Activated CD8-positive, alpha-beta T cell treated with anti-CD3 and anti-CD28 coated beads for 36 hours (primary cell): ENCODE data around the gene CHST8. TPM values are rescaled to one million over a fixed set of nuclear protein-coding genes. Genes with fewer than 3 reads are reported as not detected.
"Not testable (repeated sequence)": the region's sequence is repeated elsewhere in the genome, so short reads cannot be mapped to it uniquely, and the experiment has no call there.

ENCODE experiments used
- ATAC-seq: fragments of 200-7000 bp; cut with Tn5 transposase; one replicate; pipeline ENCODE4 v1.10.0; 2021; ENCODE audit warnings: mild to moderate bottlenecking, moderate library complexity
- CTCF ChIA-PET: fragments of 350-600 bp; sonication (Branson Sonifier 250); formaldehyde crosslinking; loops from one replicate; lab custom pipeline; 2021; ENCODE audit warnings: antibody characterized with exemption; lab: Charles Lee
- POLR2A ChIA-PET: fragments of 350-600 bp; sonication (Branson Sonifier 250); formaldehyde crosslinking; loops from one replicate; lab custom pipeline; 2021; ENCODE audit warnings: antibody characterized with exemption; lab: Charles Lee
- DNase-seq: peaks from one replicate; pipeline ENCODE4 v3.0.0-alpha.2; 2020
- H3K27ac Mint-ChIP-seq: one replicate; pipeline ENCODE4 v1.8.0; 2021; ENCODE audit warnings: mild to moderate bottlenecking, mixed read lengths
- H3K27me3 Mint-ChIP-seq: one replicate; pipeline ENCODE4 v1.8.0; 2021; ENCODE audit warnings: mixed read lengths
- H3K36me3 Mint-ChIP-seq: one replicate; pipeline ENCODE4 v1.8.0; 2021; ENCODE audit warnings: low read depth, mixed read lengths
- H3K4me1 Mint-ChIP-seq: one replicate; pipeline ENCODE4 v1.8.0; 2021; ENCODE audit warnings: low read depth, mixed read lengths
- H3K4me3 Mint-ChIP-seq: one replicate; pipeline ENCODE4 v1.8.0; 2021; ENCODE audit warnings: mild to moderate bottlenecking, moderate library complexity, mixed read lengths
- H3K9me3 Mint-ChIP-seq: one replicate; pipeline ENCODE4 v1.8.0; 2021; ENCODE audit warnings: mixed read lengths
- intact Hi-C: fragments of 100-400 bp; cut with micrococcal nuclease; formaldehyde crosslinking; loops from one replicate; pipeline ENCODE4 v1.10.0; 2022
- total RNA-seq, 2 experiments: library from RNA; stranded (reverse); gene quantifications; one replicate each; pipeline ENCODE4 v1.2.3, GENCODE V29; 2021
- TF ChIP-seq, protein P1 (sequence below): fragments of 200-600 bp; IDR thresholded peaks from one replicate; pipeline ENCODE4 v1.8.0; 2022; ENCODE audit warnings: antibody characterized with exemption, mild to moderate bottlenecking

CHST8 gene
- total RNA-seq, 2 experiments from 2014 or later: not detected

DNA sequence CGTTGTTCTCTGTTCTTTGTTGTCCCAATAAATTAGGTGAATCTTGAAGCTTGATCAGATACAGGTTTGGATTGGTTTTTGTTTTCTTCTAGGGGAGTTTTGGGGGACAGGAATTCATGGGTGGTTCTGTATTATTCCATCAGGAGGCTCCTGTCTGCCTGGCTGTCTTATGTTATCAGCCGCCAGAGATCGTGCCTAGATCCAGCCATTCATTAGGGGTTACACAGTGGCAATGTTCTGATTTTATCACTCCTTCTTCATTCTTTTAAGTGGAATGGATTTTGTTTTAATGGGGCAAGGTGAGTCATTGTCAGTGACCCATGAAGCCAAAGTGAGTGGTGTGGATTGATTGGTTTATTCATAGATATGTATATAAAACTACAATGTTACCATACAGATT, 71.9 kb downstream of the CHST8 start:
- TF ChIP-seq, protein P1, sequence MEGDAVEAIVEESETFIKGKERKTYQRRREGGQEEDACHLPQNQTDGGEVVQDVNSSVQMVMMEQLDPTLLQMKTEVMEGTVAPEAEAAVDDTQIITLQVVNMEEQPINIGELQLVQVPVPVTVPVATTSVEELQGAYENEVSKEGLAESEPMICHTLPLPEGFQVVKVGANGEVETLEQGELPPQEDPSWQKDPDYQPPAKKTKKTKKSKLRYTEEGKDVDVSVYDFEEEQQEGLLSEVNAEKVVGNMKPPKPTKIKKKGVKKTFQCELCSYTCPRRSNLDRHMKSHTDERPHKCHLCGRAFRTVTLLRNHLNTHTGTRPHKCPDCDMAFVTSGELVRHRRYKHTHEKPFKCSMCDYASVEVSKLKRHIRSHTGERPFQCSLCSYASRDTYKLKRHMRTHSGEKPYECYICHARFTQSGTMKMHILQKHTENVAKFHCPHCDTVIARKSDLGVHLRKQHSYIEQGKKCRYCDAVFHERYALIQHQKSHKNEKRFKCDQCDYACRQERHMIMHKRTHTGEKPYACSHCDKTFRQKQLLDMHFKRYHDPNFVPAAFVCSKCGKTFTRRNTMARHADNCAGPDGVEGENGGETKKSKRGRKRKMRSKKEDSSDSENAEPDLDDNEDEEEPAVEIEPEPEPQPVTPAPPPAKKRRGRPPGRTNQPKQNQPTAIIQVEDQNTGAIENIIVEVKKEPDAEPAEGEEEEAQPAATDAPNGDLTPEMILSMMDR: no peak
- Mint-ChIP-seq H3K27ac (no peak overlapping the region), H3K4me1 (no peaks in the 10 kb centered on the region), H3K36me3 (no peaks in the 10 kb centered on the region), H3K27me3 (no peaks in the 10 kb centered on the region), H3K9me3 (no peaks in the 10 kb centered on the region), H3K4me3 (no peak overlapping the region)
- ChIA-PET CTCF (no interaction called here), POLR2A (no interaction called here)
- intact Hi-C loops: no loop called here
- no peak for DNase-seq
- no peak for ATAC-seq

DNA sequence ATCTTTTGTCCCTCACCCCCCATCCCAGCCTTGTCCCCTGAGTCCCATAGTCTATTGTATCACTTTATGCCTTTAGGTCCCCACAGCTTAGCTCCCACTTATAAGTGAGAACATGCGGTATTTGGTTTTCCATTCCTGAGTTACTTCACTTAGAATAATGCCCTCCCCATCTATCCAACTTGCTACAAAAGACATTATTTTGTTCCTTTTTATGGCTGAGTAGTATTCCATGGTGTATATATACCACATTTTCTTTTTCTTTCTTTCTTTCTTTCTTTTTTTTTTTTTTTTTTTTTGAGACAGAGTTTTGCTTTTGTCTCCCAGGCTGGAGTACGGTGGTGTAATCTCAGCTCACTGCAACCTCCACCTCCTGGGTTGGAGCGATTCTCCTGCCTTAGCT, 73.8 kb downstream of the CHST8 start:
- H3K36me3 Mint-ChIP-seq, H3K9me3 Mint-ChIP-seq: not testable (repeated sequence)

DNA sequence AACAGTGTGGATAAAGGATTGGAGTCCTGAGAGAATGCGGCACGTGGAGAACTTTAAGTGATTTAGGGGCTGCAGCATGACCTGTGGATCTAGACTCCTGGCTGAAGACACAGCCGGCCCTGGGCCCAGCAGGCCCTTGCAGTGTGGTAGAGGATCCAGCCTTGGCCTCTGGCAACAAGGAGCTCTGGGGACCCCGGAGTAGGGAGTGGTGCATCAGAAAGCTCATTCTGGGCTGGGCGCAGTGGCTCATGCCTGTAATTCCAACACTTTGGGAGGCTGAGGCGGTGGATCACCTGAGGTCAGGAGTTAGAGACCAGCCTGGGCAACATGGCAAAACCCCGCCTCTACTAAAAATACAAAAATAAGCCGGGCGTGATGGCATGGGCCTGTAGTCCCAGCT, 76.0 kb downstream of the CHST8 start:
- Mint-ChIP-seq H3K27me3 (no peaks in the 10 kb centered on the region), H3K27ac (no peak overlapping the region), H3K4me1 (no peaks in the 10 kb centered on the region), H3K36me3 (no peaks in the 10 kb centered on the region), H3K9me3 (no peaks in the 10 kb centered on the region), H3K4me3 (no peak overlapping the region)
- DNase-seq (no peak), ATAC-seq (no peak)
- ChIA-PET POLR2A (no interaction called here), CTCF (no interaction called here)
- intact Hi-C loops: no loop called here
- TF ChIP-seq, protein P1: no peak

More for the DNA sequence above, 73.8 kb downstream of the CHST8 start:
- CTCF ChIA-PET, H3K4me3 Mint-ChIP-seq, H3K4me1 Mint-ChIP-seq, ATAC-seq, DNase-seq, intact Hi-C loops, H3K27me3 Mint-ChIP-seq, H3K27ac Mint-ChIP-seq, POLR2A ChIA-PET: not testable (repeated sequence)

DNA sequence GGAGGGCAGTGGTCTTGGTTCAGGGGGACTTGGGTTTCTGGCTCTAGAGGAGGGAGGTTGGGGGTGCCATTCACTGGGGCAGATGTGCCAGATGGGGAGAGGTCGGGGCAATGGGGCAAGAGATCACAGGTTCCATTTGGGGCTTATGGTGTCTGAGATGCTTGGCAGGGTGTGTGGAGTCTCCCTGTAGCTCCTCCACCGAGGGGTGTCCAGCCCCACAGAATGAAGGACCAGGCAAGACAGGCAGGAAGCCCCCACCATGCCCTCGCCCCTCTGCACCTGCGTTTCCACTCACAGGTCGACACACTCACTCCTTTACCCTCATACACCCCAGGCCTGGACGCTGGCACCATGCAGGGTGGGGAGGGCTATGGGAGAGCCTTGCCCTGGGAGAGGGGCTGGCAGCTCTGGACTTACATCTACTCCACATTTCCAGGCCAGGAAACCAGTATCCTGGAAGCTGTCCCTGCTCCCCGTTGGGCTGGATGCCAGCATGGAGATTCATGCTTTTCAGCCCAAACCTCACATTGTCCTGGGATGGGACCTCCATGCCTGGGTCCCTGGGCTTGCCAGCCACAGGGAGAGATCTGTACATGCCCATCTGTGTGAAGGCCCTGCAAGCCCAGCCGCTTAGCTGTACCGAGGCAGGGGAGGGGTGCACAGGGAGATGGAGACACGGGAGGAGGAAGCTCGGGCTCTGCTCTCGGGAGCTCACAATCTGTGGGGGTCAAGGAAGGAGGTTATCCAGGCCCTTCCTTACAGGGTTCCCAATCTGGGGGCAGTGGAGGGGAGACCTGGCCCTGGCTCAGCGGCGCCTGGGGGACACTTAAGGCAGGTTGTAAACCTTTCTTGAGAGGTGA, 77.1 kb downstream of the CHST8 start:
- ChIA-PET CTCF (no interaction called here), POLR2A (no interaction called here)
- H3K36me3 Mint-ChIP-seq: no peaks in the 10 kb centered on the region
- TF ChIP-seq, protein P1: no peak
- H3K27ac Mint-ChIP-seq: no peak overlapping the region
- ATAC-seq: no peak
- no peaks in the 10 kb centered on the region for H3K27me3 Mint-ChIP-seq
- intact Hi-C loops: no loop called here
- H3K9me3 Mint-ChIP-seq: no peaks in the 10 kb centered on the region
- DNase-seq: no peak
- H3K4me3 Mint-ChIP-seq: no peak overlapping the region
- H3K4me1 Mint-ChIP-seq: no peaks in the 10 kb centered on the region

DNA sequence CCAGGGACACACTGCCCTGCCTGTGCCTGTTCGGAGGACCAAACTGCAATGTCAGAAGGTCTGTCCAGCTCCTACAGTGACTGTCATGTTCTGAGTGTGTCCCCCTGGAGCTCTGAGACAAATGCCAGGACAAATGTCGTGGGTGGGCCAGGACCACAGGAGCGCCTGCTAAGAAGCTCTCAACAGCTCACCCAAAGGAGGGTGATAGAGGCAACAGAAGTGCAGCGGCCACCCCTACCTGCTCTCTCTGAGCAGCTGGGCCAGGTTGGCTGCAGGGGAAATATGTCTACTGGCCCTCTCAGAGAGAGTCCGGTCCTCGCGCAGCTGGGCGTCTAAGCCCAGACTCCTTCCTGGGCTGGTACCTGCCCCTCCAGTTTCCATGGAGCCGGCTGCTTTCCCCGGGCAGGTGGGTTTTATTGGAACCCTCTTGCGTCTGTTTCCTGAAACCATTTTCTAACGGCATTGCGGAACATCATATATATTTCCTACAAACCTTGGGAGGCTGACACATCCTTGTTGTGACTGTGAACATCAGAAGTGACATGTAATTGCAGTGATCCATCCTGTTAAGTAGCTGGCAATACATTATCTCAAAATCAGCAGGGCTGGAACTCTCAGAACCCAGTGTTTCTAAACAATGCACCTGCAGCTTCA, 78.1 kb downstream of the CHST8 start:
- POLR2A ChIA-PET: no interaction called here

More for the DNA sequence above, 78.1 kb downstream of the CHST8 start:
- Mint-ChIP-seq H3K4me3 (no peak overlapping the region), H3K27me3 (no peaks in the 10 kb centered on the region), H3K27ac (no peak overlapping the region), H3K36me3 (no peaks in the 10 kb centered on the region), H3K4me1 (no peaks in the 10 kb centered on the region), H3K9me3 (no peaks in the 10 kb centered on the region)
- CTCF ChIA-PET: no interaction called here
- ATAC-seq: no peak
- TF ChIP-seq, protein P1: no peak
- intact Hi-C loops: no loop called here
- DNase-seq: no peak
